Naive B cell (primary cell): ENCODE data around the gene REG1A. TPM values are rescaled to one million over a fixed set of nuclear protein-coding genes. Genes with fewer than 3 reads are reported as not detected.
A peak's percentile ranks its signal among the peaks of the same experiment; 100 is the strongest.

Experiments used
- ATAC-seq, 2 donors: fragments of 150-1000 bp; cut with Tn5 transposase; 2 replicates each; pipeline ENCODE4 v1.10.0; 2021; ENCODE audit warnings: low read depth in 2 of 2, mild to moderate bottlenecking in 2 of 2, moderate library complexity in 2 of 2
- DNase-seq: peaks from one replicate; pipeline ENCODE4 v3.0.0; 2022
- H3K27ac Mint-ChIP-seq, 6 donors: one replicate each; pipeline ENCODE4 v1.8.0; 2020 to 2022; ENCODE audit warnings: mild to moderate bottlenecking in 6 of 6, mixed read lengths in 6 of 6, moderate library complexity in 5 of 6, inconsistent platforms in 2 of 6
- H3K27me3 Mint-ChIP-seq, 3 donors: one replicate each; pipeline ENCODE4 v1.8.0; 2021 to 2022; ENCODE audit warnings: mixed read lengths in 3 of 3, mild to moderate bottlenecking in 1 of 3
- H3K36me3 Mint-ChIP-seq, 2 donors: one replicate each; pipeline ENCODE4 v1.8.0; 2020 to 2022; ENCODE audit warnings: mixed read lengths in 2 of 2, inconsistent platforms in 1 of 2, mild to moderate bottlenecking in 1 of 2
- H3K4me1 Mint-ChIP-seq, 3 donors: one replicate each; pipeline ENCODE4 v1.8.0; 2020 to 2022; ENCODE audit warnings: mixed read lengths in 3 of 3, inconsistent platforms in 1 of 3, mild to moderate bottlenecking in 1 of 3, moderate library complexity in 1 of 3
- H3K4me3 Mint-ChIP-seq, 8 donors: one replicate each; pipeline ENCODE4 v1.8.0; 2020 to 2022; ENCODE audit warnings: mild to moderate bottlenecking in 8 of 8, mixed read lengths in 8 of 8, moderate library complexity in 8 of 8, inconsistent platforms in 2 of 8
- H3K9me3 Mint-ChIP-seq, 7 donors: one replicate each; pipeline ENCODE4 v1.8.0; 2020 to 2022; ENCODE audit warnings: mixed read lengths in 7 of 7, mild to moderate bottlenecking in 5 of 7, inconsistent platforms in 2 of 7, moderate library complexity in 1 of 7
- polyA plus RNA-seq, 6 donors: library from polyadenylated mRNA; unstranded; fragments of 300-500 nt; fragmentation: Illumina TruSeq; gene quantifications; one replicate each; pipeline ENCODE4 v1.2.3, GENCODE V29; 2021; ENCODE audit warnings: low read depth in 6 of 6

The REG1A gene
- polyA plus RNA-seq, 6 donors from 2014 or later = not detected

DNA sequence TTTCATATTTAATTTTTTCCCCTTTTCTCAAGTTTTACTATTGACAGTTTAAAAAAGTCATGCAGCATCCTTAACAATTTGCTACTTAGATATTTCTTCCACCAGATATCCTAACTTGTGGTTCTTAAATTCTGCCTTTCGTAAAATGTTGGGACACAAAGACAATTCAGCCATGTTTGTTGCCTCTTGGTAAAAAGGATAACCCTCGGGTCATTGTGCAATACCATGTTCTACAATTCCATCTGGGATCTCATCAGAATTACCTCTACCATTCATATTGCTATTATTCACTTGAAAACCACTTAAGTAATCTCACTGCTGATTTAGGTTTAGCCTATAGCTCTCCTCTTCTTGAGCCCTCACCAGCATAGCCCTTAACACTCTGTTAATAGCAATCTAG lies 19.3 kb upstream of the REG1A start:
- peak overlapping the region; percentile 82 to 98 (median 97) for H3K27ac Mint-ChIP-seq
- H3K4me1 Mint-ChIP-seq = peaks cover 23 to 35% (median 33%) of the 10 kb centered on the region in 3 donors
- DNase-seq (no peak), ATAC-seq (no peak)
- H3K36me3 Mint-ChIP-seq = peaks cover 0 to 11% of the 10 kb centered on the region in 2 donors
- peak overlapping the region; percentile 7 to 84 (median 64) for H3K4me3 Mint-ChIP-seq
- H3K9me3 Mint-ChIP-seq = peaks cover 7 to 24% (median 15%) of the 10 kb centered on the region in 7 donors
- H3K27me3 Mint-ChIP-seq = no peaks in the 10 kb centered on the region

DNA sequence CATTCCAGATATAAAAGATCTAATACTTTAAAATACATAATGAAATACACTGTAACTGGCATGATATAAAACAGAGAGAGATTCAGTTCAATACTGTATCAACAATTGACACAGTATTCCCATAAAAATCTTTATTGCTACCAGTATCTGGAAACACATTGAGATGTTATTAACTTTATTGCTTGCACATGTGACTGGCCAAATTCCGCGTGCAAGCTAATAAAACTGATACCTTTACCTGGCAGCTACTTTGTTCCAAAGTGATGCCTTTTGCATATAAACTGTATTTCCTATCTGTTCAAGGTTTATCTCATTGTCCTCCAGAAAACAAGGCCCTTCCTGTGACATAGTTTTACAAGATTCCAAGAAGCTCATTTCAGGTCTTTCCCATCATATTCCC lies 17.1 kb upstream of the REG1A start:
- peaks cover 0 to 3% of the 10 kb centered on the region in 2 donors for H3K36me3 Mint-ChIP-seq
- no peak overlapping the region for H3K27ac Mint-ChIP-seq
- DNase-seq (no peak), ATAC-seq (no peak)
- H3K27me3 Mint-ChIP-seq = no peaks in the 10 kb centered on the region
- no peak overlapping the region for H3K4me3 Mint-ChIP-seq
- H3K4me1 Mint-ChIP-seq = peaks cover 17 to 30% (median 22%) of the 10 kb centered on the region in 3 donors
- peaks cover 2 to 21% (median 8%) of the 10 kb centered on the region in 7 donors for H3K9me3 Mint-ChIP-seq

DNA sequence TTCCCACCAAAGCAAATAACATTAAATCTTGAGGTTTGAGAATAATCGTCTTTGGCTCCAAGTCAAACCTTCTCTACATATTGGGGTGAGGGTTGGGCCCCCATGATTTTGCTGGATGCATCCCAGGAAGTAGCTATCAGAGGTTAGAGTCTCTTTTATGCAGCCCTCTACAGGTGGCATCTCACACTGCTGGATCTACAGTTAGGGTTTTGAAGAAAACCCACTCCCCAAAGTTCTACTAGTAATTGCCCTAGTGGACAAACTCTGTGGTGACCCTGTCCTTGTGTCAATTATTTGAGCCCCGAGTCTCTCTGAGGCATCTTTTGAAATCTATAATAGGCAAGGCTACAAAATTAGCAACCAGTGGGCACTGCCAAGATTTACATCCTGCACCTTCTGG lies 15.0 kb upstream of the REG1A start:
- H3K27me3 Mint-ChIP-seq = no peaks in the 10 kb centered on the region
- peaks cover 0 to 21% (median 10%) of the 10 kb centered on the region in 7 donors for H3K9me3 Mint-ChIP-seq
- DNase-seq = no peak
- no peak overlapping the region for H3K4me3 Mint-ChIP-seq
- H3K4me1 Mint-ChIP-seq = peaks cover 10 to 11% (median 10%) of the 10 kb centered on the region in 3 donors
- ATAC-seq = no peak
- H3K27ac Mint-ChIP-seq = no peak overlapping the region
- no peaks in the 10 kb centered on the region for H3K36me3 Mint-ChIP-seq

DNA sequence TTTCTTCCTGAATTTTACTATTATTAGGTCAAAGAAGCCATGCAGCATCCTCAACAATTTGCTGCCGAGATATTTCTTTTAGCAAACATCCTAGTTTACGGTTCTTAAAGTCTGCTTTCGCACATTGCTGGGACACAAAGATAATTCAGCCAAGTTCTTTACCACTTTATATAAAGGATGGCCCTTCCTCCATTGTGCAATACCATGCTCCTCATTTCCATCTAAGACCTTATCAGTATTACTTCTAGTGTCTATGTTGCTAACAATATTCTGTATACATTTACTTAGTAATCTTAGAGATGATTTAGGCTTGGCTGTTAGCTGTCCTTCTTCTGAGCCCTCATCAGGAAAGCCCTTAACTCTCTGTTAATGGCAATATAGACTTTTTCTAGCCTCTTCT lies 8.0 kb upstream of the REG1A start:
- H3K9me3 Mint-ChIP-seq = peaks cover 0 to 4% (median 0%) of the 10 kb centered on the region in 7 donors
- H3K36me3 Mint-ChIP-seq = no peaks in the 10 kb centered on the region
- H3K4me3 Mint-ChIP-seq = peak overlapping the region in 1 of 8 donors; percentile 73
- peaks cover 0 to 5% (median 0%) of the 10 kb centered on the region in 3 donors for H3K27me3 Mint-ChIP-seq
- H3K4me1 Mint-ChIP-seq = peaks cover 0 to 33% (median 6%) of the 10 kb centered on the region in 3 donors
- no peak for ATAC-seq
- DNase-seq = no peak
- H3K27ac Mint-ChIP-seq = peak overlapping the region in 1 of 6 donors; percentile 30

DNA sequence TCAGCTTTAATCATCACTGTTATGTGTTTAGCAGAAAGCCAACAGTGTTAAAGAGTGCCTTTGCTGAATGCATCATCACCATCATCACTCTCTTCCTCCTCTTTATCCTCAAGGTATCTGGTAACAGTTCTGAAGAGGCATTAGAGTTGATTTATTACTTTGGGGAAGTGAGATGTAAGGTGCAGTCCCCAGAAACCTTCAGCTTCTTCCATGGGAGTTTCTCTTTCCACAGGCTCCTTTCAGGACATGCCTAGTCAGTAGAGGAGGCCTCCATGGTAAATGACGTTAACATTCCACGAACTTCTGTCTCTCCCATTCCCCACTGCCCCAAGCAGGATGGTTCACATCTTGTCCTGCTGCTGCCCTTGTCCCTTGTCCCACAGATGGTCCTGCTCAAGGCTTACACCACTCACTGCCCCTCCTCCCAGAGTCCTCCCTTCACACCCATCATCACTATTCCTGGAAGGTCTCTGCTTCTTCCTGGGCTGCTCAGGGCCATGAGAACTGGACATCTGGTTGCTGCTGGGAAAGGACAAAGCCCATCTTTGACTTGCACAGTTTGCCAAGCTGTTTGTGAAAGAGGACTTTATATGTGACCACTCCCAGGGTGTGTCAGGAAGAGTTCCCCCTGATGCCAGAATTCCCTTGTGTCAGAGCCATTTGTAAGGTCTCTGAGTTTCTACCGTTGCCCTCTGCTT lies 5.3 kb upstream of the REG1A start:
- H3K4me1 Mint-ChIP-seq = peaks cover 0 to 33% (median 6%) of the 10 kb centered on the region in 3 donors
- no peaks in the 10 kb centered on the region for H3K36me3 Mint-ChIP-seq
- H3K27ac Mint-ChIP-seq = peak overlapping the region in 4 of 6 donors; percentile 2 to 85 (median 62)
- DNase-seq (no peak), ATAC-seq (no peak)
- H3K27me3 Mint-ChIP-seq = peaks cover 0 to 5% (median 4%) of the 10 kb centered on the region in 3 donors
- H3K4me3 Mint-ChIP-seq = no peak overlapping the region
- peaks cover 0 to 5% (median 2%) of the 10 kb centered on the region in 7 donors for H3K9me3 Mint-ChIP-seq

DNA sequence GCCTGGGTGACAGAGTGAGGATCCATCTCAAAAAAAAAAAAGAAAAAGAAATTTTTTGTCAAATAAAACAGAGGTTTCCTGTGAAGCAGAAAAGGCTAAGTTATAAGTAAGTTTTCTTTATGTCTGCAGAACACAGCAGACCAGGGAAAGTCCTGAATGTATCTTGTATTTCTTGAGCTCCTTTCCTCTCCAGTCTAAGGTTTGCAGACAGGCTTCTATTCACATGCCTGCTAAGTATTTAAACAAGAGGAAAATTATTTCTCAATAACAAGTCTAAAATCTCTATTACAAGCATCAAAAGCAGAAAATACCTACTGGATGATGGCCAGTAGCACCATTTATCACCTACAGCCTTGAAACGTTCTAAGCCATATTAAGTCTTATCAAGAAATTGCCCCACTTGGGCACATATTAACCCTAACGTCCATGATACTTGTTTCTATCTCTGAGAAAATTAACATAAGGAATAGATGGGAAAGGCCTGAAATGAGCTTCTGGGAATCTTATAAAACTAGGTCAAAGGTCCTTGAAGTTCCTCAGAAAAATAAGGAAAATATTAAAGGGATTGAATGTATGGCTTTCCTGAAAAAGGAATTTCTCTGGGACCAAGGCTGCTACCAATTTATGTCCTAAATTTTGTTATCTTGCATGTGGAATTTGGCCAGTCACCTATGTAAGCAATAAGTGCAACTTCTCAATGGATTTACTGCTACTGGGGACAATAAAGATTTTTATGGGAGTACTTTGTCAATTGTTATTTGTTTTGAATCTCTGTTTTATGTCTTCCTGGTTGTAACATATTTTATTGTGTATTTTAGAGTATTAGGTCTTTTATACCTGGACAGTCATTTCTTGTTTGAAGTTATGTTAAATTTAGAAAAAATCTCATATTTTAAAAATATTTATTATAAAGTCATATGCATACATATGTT lies 3.0 kb upstream of the REG1A start:
- Mint-ChIP-seq H3K27me3 (peaks cover 0 to 13% (median 4%) of the 10 kb centered on the region in 3 donors), H3K9me3 (peaks cover 0 to 3% (median 0%) of the 10 kb centered on the region in 7 donors), H3K27ac (no peak overlapping the region), H3K4me1 (peaks cover 0 to 25% (median 6%) of the 10 kb centered on the region in 3 donors), H3K36me3 (peaks cover 0 to 9% of the 10 kb centered on the region in 2 donors), H3K4me3 (no peak overlapping the region)
- no peak for DNase-seq
- no peak for ATAC-seq

DNA sequence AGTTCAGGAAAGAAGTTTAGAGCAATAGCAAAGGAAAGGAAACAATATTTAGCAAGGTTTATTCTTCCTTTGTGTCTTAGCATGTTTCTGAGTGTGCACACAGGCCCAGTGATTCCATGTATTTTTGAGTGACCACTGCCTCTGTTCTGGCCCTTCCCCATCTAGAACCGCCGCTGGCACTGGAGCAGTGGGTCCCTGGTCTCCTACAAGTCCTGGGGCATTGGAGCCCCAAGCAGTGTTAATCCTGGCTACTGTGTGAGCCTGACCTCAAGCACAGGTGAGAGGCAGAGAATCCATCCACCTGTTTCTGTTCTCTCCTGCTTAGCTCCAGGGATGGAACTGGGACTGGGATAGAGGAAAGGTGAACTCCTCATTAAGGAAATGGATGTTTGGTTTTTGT lies 2.4 kb downstream of the REG1A start:
- Mint-ChIP-seq H3K4me1 (no peaks in the 10 kb centered on the region), H3K27ac (no peak overlapping the region), H3K9me3 (peaks cover 0 to 3% (median 0%) of the 10 kb centered on the region in 7 donors), H3K36me3 (peaks cover 0 to 9% of the 10 kb centered on the region in 2 donors), H3K27me3 (peaks cover 0 to 8% (median 8%) of the 10 kb centered on the region in 3 donors), H3K4me3 (no peak overlapping the region)
- DNase-seq (no peak), ATAC-seq (no peak)

DNA sequence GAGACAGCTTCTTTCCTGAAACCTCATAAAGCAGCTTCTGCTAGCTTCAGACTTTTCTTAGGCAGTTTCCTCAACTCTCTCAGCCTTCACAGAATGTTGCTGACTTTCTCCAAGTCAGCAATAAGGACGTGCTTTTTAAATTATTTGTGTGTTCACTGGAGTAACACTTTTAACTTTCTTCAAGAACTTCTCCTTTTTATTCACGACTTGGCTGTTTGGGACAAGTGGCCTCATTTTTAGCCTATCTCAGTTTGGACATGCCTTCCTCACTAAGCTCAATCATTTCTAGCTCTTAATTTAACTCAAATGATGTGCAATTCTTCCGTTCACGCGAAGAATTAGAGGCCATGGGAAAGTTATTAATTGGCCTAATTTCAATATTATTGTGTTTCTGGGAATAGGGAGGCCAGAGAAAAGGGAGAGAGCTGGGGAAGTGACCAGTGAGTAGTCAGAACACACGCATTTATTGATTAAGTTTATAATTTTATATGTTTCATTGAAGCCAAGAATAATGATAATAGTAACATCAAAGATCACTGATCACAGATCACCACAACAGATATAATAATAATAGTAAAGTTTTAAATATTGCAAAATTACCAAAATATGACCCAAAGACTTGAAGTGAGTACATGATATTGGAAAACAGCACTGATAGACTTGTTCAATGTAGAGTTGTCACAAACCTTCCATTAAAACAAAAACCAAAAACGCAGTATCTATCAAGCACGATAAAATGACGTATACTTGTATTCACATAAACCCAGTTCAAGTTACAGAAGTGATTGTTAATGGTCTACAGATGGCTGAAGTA lies 4.8 kb downstream of the REG1A start:
- H3K27me3 Mint-ChIP-seq = peaks cover 0 to 8% (median 4%) of the 10 kb centered on the region in 3 donors
- DNase-seq (no peak), ATAC-seq (no peak)
- H3K9me3 Mint-ChIP-seq = no peaks in the 10 kb centered on the region
- peak overlapping the region in 3 of 6 donors; percentile 8 to 27 (median 14) for H3K27ac Mint-ChIP-seq
- peaks cover 0 to 6% (median 3%) of the 10 kb centered on the region in 3 donors for H3K4me1 Mint-ChIP-seq
- peaks cover 0 to 9% of the 10 kb centered on the region in 2 donors for H3K36me3 Mint-ChIP-seq
- no peak overlapping the region for H3K4me3 Mint-ChIP-seq

DNA sequence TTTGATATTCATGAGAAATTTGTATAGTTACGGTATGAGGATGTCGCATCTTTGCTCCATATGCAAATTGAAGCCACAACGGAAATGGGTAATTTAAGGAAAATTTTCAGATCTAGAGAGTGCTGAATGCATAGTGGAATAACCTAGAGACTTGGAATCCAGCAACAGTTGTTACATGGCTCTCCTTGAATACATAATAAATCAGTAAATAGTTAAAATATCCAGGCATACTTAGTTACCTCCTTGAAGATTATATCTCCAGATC lies 5.4 kb downstream of the REG1A start:
- ATAC-seq = no peak
- Mint-ChIP-seq H3K9me3 (no peaks in the 10 kb centered on the region), H3K27ac (no peak overlapping the region), H3K4me1 (peaks cover 0 to 9% (median 3%) of the 10 kb centered on the region in 3 donors), H3K4me3 (no peak overlapping the region), H3K36me3 (peaks cover 0 to 9% of the 10 kb centered on the region in 2 donors), H3K27me3 (peaks cover 0 to 8% (median 4%) of the 10 kb centered on the region in 3 donors)
- DNase-seq = no peak

DNA sequence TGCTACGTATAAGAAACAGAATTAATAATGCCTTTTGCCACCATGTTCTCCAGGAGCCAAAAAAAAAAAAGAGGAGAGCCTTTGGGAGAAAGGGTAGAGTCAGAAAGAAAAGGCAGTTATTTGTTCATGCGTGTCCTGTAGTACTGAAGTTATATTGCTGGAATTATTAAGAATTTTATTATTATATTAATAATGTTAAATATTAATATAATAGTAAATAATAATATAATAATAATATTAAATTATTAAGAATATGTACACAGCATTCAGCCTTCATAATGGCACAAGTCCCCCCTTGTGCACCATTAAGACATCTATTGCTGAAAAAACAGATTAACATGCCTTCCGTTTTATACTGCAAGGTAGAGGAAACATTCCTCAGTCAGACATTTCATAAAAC lies 8.1 kb downstream of the REG1A start:
- DNase-seq = no peak
- H3K4me3 Mint-ChIP-seq = no peak overlapping the region
- H3K4me1 Mint-ChIP-seq = peaks cover 0 to 9% (median 3%) of the 10 kb centered on the region in 3 donors
- peaks cover 0 to 4% (median 0%) of the 10 kb centered on the region in 3 donors for H3K27me3 Mint-ChIP-seq
- H3K9me3 Mint-ChIP-seq = no peaks in the 10 kb centered on the region
- H3K27ac Mint-ChIP-seq = peak overlapping the region in 2 of 6 donors; percentile 9 to 70
- no peak for ATAC-seq
- no peaks in the 10 kb centered on the region for H3K36me3 Mint-ChIP-seq

DNA sequence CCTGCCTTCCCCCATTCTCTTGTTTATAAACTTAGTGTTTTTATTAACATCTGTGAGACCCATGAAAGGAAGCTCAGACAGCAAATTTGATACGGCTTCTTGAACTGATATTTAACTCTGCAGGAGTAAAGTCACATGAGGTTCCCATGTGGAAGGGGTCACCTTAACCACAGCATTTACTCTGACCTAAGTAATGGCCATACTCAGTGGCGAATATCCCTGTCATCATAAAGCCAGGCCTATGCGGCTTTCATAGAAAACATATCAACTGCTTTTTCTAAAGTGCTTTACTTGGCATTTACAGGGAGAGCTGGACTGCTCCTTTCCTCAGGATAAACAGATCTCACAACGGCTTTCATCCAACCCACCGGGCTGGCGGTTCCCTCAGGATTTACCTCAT lies 9.0 kb downstream of the REG1A start:
- no peak overlapping the region for H3K27ac Mint-ChIP-seq
- DNase-seq = no peak
- H3K27me3 Mint-ChIP-seq = peaks cover 0 to 5% (median 4%) of the 10 kb centered on the region in 3 donors
- no peaks in the 10 kb centered on the region for H3K36me3 Mint-ChIP-seq
- ATAC-seq = no peak
- H3K4me1 Mint-ChIP-seq = peaks cover 0 to 9% (median 3%) of the 10 kb centered on the region in 3 donors
- H3K9me3 Mint-ChIP-seq = no peaks in the 10 kb centered on the region
- no peak overlapping the region for H3K4me3 Mint-ChIP-seq

DNA sequence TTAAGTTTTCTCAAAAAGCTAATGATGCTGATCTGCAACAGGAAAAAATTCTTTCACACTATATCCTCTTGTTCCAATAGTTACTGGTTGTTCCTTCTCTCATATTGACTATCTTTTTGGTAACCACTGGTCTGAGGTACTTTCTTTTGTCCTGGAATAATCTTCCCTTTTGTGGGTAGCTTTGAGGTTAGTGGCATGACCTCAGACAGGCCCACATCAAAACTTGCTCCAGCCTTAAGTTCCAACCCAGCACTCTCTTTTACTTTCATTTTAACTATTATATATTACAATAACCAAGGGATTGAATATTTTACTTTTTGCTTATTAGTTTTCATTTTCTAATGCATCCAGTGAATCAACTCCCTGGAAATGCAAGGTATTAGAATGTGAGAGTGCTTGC lies 9.5 kb downstream of the REG1A start:
- peaks cover 0 to 9% (median 3%) of the 10 kb centered on the region in 3 donors for H3K4me1 Mint-ChIP-seq
- no peaks in the 10 kb centered on the region for H3K9me3 Mint-ChIP-seq
- H3K27me3 Mint-ChIP-seq = peaks cover 0 to 7% (median 4%) of the 10 kb centered on the region in 3 donors
- ATAC-seq (no peak), DNase-seq (no peak)
- H3K36me3 Mint-ChIP-seq = no peaks in the 10 kb centered on the region
- no peak overlapping the region for H3K27ac Mint-ChIP-seq
- no peak overlapping the region for H3K4me3 Mint-ChIP-seq

DNA sequence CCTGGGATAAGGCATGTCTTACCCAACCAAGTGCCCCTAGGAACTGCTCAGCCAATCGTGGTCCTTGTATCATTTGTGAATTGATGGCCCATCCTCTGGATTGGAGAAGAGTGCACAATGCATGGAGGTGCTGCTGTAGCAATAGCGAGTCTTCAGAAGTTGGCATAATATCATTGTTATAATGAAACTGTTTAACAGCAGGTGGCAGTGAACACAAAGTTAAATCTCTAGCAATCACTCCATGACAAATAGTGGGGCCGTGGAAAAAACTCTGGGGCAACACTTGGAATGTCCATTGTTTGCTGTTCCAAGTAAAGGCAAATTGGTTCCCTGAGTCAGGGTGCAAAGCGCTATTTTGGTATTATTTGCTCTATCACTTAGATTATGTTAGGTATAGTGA lies 11.4 kb downstream of the REG1A start:
- no peak overlapping the region for H3K4me3 Mint-ChIP-seq
- H3K36me3 Mint-ChIP-seq = no peaks in the 10 kb centered on the region
- peaks cover 4 to 24% (median 12%) of the 10 kb centered on the region in 3 donors for H3K27me3 Mint-ChIP-seq
- H3K9me3 Mint-ChIP-seq = peaks cover 0 to 2% (median 0%) of the 10 kb centered on the region in 7 donors
- H3K27ac Mint-ChIP-seq = no peak overlapping the region
- ATAC-seq (no peak), DNase-seq (no peak)
- H3K4me1 Mint-ChIP-seq = peaks cover 0 to 9% (median 3%) of the 10 kb centered on the region in 3 donors
